Gastrocnemius medialis (tissue), 4 donors: ENCODE results near the gene OR51G2. TPM values are rescaled to one million over a fixed set of nuclear protein-coding genes. Genes with fewer than 3 reads are reported as not detected.

ENCODE experiments used
- ATAC-seq, 2 donors: fragments of 150-250 bp; one replicate each; pipeline ENCODE4 v1.9.1; 2016
- DNase-seq, 2 donors: peaks; one replicate each; pipeline ENCODE4 v3.0.0-alpha.2; 2019
- H3K27ac ChIP-seq, 4 donors: fragments of 200-600 bp; sonication (generic); 1 replicate in 1 of 4; 2 replicates in 3 of 4; pipeline ENCODE4 v1.5.1; 2016 to 2018; ENCODE audit warnings: mild to moderate bottlenecking in 2 of 4, moderate library complexity in 1 of 4
- H3K27me3 ChIP-seq, 3 donors: fragments of 200-600 bp; sonication (generic) in 2 of 3; 1 replicate in 1 of 3; 2 replicates in 2 of 3; pipeline versions ENCODE4 v1.5.1 to v1.6.0; 2016 to 2019; ENCODE audit warnings: mild to moderate bottlenecking in 1 of 3, moderate library complexity in 1 of 3
- H3K36me3 ChIP-seq, 2 donors: fragments of 200-600 bp; sonication (generic) in 1 of 2; one replicate each; pipeline ENCODE4 v1.5.1; 2017 to 2018
- H3K4me1 ChIP-seq, 2 donors: fragments of 200-600 bp; sonication (generic) in 1 of 2; one replicate each; pipeline ENCODE4 v1.5.1; 2016 to 2017; ENCODE audit warnings: mild to moderate bottlenecking in 2 of 2
- H3K4me3 ChIP-seq, 4 donors: fragments of 200-600 bp; sonication (generic) in 3 of 4; 1 replicate in 1 of 4; 2 replicates in 3 of 4; pipeline ENCODE4 v1.5.1; 2016 to 2019; ENCODE audit warnings: mild to moderate bottlenecking in 2 of 4
- H3K9me3 ChIP-seq, 3 donors: fragments of 200-600 bp; sonication (generic) in 2 of 3; 1 replicate in 1 of 3; 2 replicates in 2 of 3; pipeline ENCODE4 v1.5.1; 2016 to 2019
- POLR2A ChIP-seq, 2 donors: fragments of 450-650 bp; IDR thresholded peaks; one replicate each; pipeline ENCODE4 v1.6.1; 2017; ENCODE audit warnings: antibody characterized with exemption in 2 of 2, mild to moderate bottlenecking in 2 of 2, moderate library complexity in 2 of 2
- in situ Hi-C, 4 donors: fragments of 200-750 bp; cut with MboI; loops; one replicate each; pipeline versions ENCODE4 v1.15.0 to v1.8.0; 2017; ENCODE audit warnings: low sequenced_read_pairs in 4 of 4
- intact Hi-C: fragments of 100-400 bp; cut with DNase I; formaldehyde crosslinking; loops from one replicate; pipeline ENCODE4 v1.15.1; 2023; ENCODE audit warnings: low total_unique reads
- total RNA-seq, 4 donors: library from RNA; depleted of rRNA; stranded (reverse); fragments of >200 nt; gene quantifications; one replicate each; pipeline versions ENCODE4 v1.1.0 to v1.2.3, GENCODE V29; 2016
- TF ChIP-seq, protein P1 (sequence below), 5 experiments: fragments of 450-650 bp in 3 of 5; fragments of 200-600 bp in 2 of 5; sonication (generic) in 2 of 5; IDR thresholded peaks in 4 of 5; conservative IDR thresholded peaks in 1 of 5; 1 replicate in 4 of 5; 2 replicates in 1 of 5; pipeline ENCODE4 v1.5.1; 2016 to 2019; ENCODE audit warnings: antibody characterized with exemption in 5 of 5, mild to moderate bottlenecking in 3 of 5, moderate library complexity in 3 of 5

Gene OR51G2
- total RNA-seq, 4 donors from 2014 or later = not detected

DNA sequence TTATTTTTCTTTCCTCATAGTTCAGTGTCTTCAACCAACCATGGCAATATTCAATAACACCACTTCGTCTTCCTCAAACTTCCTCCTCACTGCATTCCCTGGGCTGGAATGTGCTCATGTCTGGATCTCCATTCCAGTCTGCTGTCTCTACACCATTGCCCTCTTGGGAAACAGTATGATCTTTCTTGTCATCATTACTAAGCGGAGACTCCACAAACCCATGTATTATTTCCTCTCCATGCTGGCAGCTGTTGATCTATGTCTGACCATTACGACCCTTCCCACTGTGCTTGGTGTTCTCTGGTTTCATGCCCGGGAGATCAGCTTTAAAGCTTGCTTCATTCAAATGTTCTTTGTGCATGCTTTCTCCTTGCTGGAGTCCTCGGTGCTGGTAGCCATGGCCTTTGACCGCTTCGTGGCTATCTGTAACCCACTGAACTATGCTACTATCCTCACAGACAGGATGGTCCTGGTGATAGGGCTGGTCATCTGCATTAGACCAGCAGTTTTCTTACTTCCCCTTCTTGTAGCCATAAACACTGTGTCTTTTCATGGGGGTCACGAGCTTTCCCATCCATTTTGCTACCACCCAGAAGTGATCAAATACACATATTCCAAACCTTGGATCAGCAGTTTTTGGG is 37.2 kb downstream of the OR51G2 start, which contains the start of gene OR51T1:
OR51T1 (plus strand) TSS at position 41 of the 641 bp plus-strand sequence; CDS start at position 41, 0 bp downstream.
- DNase-seq = no peak
- H3K27me3 ChIP-seq = no peaks in the 10 kb centered on the region
- no peaks in the 10 kb centered on the region for H3K4me1 ChIP-seq
- in situ Hi-C loops = no loop called here
- H3K27ac ChIP-seq = no peak within 1 kb of the TSS
- no peak for TF ChIP-seq POLR2A (IDR thresholded peaks at IDR 0.05)
- TF ChIP-seq, protein P1, sequence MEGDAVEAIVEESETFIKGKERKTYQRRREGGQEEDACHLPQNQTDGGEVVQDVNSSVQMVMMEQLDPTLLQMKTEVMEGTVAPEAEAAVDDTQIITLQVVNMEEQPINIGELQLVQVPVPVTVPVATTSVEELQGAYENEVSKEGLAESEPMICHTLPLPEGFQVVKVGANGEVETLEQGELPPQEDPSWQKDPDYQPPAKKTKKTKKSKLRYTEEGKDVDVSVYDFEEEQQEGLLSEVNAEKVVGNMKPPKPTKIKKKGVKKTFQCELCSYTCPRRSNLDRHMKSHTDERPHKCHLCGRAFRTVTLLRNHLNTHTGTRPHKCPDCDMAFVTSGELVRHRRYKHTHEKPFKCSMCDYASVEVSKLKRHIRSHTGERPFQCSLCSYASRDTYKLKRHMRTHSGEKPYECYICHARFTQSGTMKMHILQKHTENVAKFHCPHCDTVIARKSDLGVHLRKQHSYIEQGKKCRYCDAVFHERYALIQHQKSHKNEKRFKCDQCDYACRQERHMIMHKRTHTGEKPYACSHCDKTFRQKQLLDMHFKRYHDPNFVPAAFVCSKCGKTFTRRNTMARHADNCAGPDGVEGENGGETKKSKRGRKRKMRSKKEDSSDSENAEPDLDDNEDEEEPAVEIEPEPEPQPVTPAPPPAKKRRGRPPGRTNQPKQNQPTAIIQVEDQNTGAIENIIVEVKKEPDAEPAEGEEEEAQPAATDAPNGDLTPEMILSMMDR (IDR thresholded peaks at IDR 0.05 in 4 of 5, conservative IDR thresholded peaks at IDR 0.05 in 1 of 5) = no peak
- H3K4me3 ChIP-seq = no peak within 1 kb of the TSS
- no peaks in the 10 kb centered on the region for H3K9me3 ChIP-seq
- H3K36me3 ChIP-seq = no peaks in the 10 kb centered on the region
- intact Hi-C loops = no loop called here
- ATAC-seq = no peak

DNA sequence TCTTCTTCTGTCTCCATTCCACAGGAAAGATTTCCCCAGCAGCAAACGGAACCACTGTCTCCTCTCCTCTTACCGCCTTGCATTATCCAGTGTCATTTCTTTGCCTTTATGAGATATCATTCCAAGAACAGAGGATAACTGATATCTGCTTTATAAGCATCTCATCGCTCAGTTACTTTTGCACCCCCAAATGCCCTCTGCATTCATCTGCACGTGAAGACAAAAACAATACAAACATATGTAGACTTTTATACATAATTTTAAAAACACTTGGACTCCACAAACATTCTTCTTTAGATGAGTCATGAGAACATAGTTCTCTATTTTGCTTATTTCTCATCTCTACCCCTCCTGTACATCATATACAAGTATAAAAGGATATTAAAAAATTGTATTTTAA is 38.0 kb downstream of the OR51G2 start:
- intact Hi-C loops (no loop called here), in situ Hi-C loops (no loop called here)
- Histone ChIP-seq H3K4me3 (no peak overlapping the region), H3K36me3 (no peaks in the 10 kb centered on the region), H3K4me1 (no peaks in the 10 kb centered on the region), H3K9me3 (no peaks in the 10 kb centered on the region), H3K27me3 (no peaks in the 10 kb centered on the region), H3K27ac (no peak overlapping the region)
- no peak for DNase-seq
- no peak for ATAC-seq
- TF ChIP-seq, protein P1 (IDR thresholded peaks at IDR 0.05 in 4 of 5, conservative IDR thresholded peaks at IDR 0.05 in 1 of 5) = no peak
- TF ChIP-seq POLR2A (IDR thresholded peaks at IDR 0.05) = no peak

DNA sequence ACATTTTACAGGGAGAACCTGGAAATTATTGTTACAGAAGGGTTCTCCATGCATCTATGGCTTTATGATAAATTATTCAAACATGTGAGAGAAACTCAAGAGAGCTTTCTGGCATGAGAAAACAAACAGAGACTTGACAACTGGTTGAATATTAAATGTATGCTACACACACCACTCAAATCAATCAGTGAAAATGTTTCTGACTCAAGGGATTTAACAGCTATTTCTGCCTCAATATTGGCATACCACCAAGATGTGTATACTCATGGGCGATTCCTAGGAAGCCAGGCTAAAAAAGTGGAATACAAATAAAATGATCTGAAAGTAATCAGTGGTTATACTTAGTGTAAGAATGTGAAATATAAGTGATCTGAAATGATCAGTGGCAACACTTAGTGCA is 53.3 kb downstream of the OR51G2 start:
- Histone ChIP-seq H3K4me1 (no peaks in the 10 kb centered on the region), H3K36me3 (no peaks in the 10 kb centered on the region), H3K27me3 (no peaks in the 10 kb centered on the region), H3K9me3 (no peaks in the 10 kb centered on the region), H3K4me3 (no peak overlapping the region), H3K27ac (no peak overlapping the region)
- TF ChIP-seq POLR2A (IDR thresholded peaks at IDR 0.05) = no peak
- TF ChIP-seq, protein P1 (IDR thresholded peaks at IDR 0.05 in 4 of 5, conservative IDR thresholded peaks at IDR 0.05 in 1 of 5) = no peak
- ATAC-seq = no peak
- intact Hi-C loops (no loop called here), in situ Hi-C loops (no loop called here)
- no peak for DNase-seq

DNA sequence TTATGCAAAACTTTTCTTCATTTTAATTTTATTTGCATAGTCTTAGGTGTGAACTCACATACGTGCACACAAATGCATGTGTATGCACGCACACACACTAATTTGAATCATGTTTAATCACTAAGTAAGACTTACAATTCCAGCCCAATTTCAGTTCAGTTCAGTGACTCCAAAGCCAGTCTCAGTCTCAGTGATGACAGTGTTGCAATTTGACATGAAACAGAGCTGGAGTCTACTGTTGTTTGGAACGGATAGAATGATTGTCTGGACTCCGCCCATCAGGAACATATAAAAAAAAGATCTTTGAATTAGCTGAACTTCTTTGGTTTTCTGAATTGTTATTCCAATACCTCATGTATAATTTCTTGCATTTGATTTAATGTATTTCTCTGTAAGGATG is 55.3 kb downstream of the OR51G2 start:
- H3K9me3 ChIP-seq = no peaks in the 10 kb centered on the region
- no peak for ATAC-seq
- intact Hi-C loops (no loop called here), in situ Hi-C loops (no loop called here)
- no peak for TF ChIP-seq POLR2A (IDR thresholded peaks at IDR 0.05)
- TF ChIP-seq, protein P1 (IDR thresholded peaks at IDR 0.05 in 4 of 5, conservative IDR thresholded peaks at IDR 0.05 in 1 of 5) = no peak
- H3K4me1 ChIP-seq = no peaks in the 10 kb centered on the region
- no peak overlapping the region for H3K4me3 ChIP-seq
- no peak overlapping the region for H3K27ac ChIP-seq
- H3K27me3 ChIP-seq = no peaks in the 10 kb centered on the region
- H3K36me3 ChIP-seq = no peaks in the 10 kb centered on the region
- DNase-seq = no peak

Other genes starting within 250 kb of the OR51G2 start
- under 1 TPM in 1 of 4 donors, not detected in 3; 0.24 TPM for gene OR51E2, start 221.5 kb downstream of the OR51G2 start, total RNA-seq
- gene MMP26, start 214.6 kb downstream of the OR51G2 start, total RNA-seq = not detected
- gene OR51F1, start 149.4 kb downstream of the OR51G2 start, total RNA-seq = not detected
- not detected for gene OR52R1, start 115.0 kb downstream of the OR51G2 start, total RNA-seq
- not detected for gene OR51F2, start 98.0 kb downstream of the OR51G2 start, total RNA-seq
- not detected for gene OR51S1, start 70.1 kb downstream of the OR51G2 start, total RNA-seq
- not detected for gene OR51T1, start 37.5 kb downstream of the OR51G2 start, total RNA-seq
- not detected for gene OR51A7, start 15.6 kb downstream of the OR51G2 start, total RNA-seq
- gene OR51G1, start 5.0 kb upstream of the OR51G2 start, total RNA-seq = not detected
- not detected for gene OR51A4, start 28.3 kb upstream of the OR51G2 start, total RNA-seq
- gene OR51A2, start 36.4 kb upstream of the OR51G2 start, total RNA-seq = not detected
- not detected for gene OR51L1, start 75.5 kb upstream of the OR51G2 start, total RNA-seq
- not detected for gene OR52J3, start 127.2 kb upstream of the OR51G2 start, total RNA-seq
- not detected for gene OR52E2, start 140.3 kb upstream of the OR51G2 start, total RNA-seq
- not detected for gene OR52E1, start 150.2 kb upstream of the OR51G2 start, total RNA-seq
- gene OR52A5, start 219.0 kb upstream of the OR51G2 start, total RNA-seq = not detected
- gene OR52A1, start 235.4 kb upstream of the OR51G2 start, total RNA-seq = not detected